ENCODE measurements around the gene LDLR.
A peak's percentile ranks its signal among the peaks of the same experiment; 100 is the strongest.

LDLR gene

DNA sequence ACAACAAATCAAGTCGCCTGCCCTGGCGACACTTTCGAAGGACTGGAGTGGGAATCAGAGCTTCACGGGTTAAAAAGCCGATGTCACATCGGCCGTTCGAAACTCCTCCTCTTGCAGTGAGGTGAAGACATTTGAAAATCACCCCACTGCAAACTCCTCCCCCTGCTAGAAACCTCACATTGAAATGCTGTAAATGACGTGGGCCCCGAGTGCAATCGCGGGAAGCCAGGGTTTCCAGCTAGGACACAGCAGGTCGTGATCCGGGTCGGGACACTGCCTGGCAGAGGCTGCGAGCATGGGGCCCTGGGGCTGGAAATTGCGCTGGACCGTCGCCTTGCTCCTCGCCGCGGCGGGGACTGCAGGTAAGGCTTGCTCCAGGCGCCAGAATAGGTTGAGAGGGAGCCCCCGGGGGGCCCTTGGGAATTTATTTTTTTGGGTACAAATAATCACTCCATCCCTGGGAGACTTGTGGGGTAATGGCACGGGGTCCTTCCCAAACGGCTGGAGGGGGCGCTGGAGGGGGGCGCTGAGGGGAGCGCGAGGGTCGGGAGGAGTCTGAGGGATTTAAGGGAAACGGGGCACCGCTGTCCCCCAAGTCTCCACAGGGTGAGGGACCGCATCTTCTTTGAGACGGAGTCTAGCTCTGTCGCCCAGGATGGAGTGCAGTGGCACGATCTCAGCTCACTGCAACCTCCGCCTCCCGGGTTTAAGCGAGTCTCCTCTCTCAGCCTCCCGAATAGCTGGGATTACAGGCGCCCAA is at the start of gene LDLR:
Gene LDLR, plus strand, starts transcription at position 210 of the 760 bp plus-strand sequence. Its CDS starts 86 bp downstream, at position 296.
- DNase-seq (ENCODE audit: low read depth): peak; percentile 96
- TF ChIP-seq, protein P1, sequence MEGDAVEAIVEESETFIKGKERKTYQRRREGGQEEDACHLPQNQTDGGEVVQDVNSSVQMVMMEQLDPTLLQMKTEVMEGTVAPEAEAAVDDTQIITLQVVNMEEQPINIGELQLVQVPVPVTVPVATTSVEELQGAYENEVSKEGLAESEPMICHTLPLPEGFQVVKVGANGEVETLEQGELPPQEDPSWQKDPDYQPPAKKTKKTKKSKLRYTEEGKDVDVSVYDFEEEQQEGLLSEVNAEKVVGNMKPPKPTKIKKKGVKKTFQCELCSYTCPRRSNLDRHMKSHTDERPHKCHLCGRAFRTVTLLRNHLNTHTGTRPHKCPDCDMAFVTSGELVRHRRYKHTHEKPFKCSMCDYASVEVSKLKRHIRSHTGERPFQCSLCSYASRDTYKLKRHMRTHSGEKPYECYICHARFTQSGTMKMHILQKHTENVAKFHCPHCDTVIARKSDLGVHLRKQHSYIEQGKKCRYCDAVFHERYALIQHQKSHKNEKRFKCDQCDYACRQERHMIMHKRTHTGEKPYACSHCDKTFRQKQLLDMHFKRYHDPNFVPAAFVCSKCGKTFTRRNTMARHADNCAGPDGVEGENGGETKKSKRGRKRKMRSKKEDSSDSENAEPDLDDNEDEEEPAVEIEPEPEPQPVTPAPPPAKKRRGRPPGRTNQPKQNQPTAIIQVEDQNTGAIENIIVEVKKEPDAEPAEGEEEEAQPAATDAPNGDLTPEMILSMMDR (IDR thresholded peaks at IDR 0.05; ENCODE audit: insufficient read depth, low read depth, low read length, missing control alignments): no peak
- H3K4me3 ChIP-seq (ENCODE audit: low read length): peak within 1 kb of the TSS; percentile 93

DNA sequence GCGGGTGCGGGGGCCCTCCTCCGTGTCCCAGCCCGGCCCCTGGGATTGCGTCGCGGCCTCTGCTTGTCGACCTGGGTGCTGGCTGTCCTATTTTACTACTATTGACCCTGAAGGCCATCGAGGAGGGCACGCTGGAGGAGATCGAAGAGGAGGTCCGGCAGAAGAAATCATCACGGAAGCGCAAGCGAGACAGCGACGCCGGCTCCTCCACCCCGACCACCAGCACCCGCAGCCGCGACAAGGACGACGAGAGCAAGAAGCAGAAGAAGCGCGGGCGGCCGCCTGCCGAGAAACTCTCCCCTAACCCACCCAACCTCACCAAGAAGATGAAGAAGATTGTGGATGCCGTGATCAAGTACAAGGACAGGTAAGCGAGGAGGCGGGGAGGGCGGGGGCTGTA is 48.1 kb upstream of the LDLR start:
- no peak for DNase-seq (ENCODE audit: low read depth)
- TF ChIP-seq, protein P1 (IDR thresholded peaks at IDR 0.05; ENCODE audit: insufficient read depth, low read depth, low read length, missing control alignments): no peak
- H3K4me3 ChIP-seq (ENCODE audit: low read length): no peak overlapping the region

DNA sequence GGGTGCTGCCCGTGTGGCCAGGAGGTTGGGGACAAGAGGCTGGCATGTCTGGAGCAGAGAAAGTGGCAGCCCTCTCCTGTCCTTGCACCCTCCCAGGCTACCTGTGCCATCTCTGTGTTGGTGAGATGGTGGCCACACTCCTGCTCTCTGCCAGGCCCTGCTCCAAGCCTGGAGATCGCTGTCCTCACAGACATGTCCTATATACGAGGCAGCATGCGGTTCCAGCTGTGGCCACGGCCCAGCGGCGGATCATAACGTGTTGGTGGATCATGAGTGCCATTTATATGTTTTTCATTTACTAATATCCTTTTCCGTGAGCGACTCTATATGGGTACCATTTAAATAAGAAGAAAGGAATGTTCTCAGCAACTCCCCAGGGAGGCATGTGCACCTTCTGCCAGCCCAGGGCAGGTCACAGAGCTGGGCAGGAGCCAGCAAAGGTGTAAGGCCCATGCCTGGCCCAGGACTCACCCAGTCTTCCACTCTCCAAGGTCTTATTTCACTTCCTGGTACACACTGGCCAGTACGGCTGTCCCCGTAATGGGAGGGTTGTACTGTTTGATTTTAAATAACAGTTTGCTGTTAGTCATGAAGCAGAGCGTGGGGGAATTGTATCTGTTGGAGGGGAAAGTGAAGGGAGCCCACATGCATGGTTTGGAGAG is 47.2 kb upstream of the LDLR start:
- peak; percentile 10 for DNase-seq (ENCODE audit: low read depth)
- H3K4me3 ChIP-seq (ENCODE audit: low read length): no peak overlapping the region
- TF ChIP-seq, protein P1 (IDR thresholded peaks at IDR 0.05; ENCODE audit: insufficient read depth, low read depth, low read length, missing control alignments): no peak

DNA sequence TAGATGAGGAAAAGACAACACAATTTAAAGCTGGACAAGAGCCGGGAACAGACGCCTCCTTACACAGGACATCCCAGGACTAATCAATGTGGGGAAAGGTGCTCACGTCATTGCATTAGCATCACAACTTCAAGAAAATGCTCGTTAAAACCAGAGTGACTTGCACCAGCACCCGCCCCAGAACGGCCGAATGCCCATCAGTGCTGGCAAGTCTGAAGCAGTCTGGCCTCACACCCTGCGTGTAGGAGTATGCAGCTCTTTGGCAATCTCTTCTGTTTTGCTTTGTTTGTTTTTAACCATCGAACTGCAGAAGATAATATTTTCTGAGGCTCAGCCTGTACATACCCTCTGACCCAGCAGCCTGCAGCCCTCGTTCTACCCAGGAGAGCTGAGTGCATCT is 44.8 kb upstream of the LDLR start:
- H3K4me3 ChIP-seq (ENCODE audit: low read length): no peak overlapping the region
- TF ChIP-seq, protein P1 (IDR thresholded peaks at IDR 0.05; ENCODE audit: insufficient read depth, low read depth, low read length, missing control alignments): no peak
- DNase-seq (ENCODE audit: low read depth): no peak

DNA sequence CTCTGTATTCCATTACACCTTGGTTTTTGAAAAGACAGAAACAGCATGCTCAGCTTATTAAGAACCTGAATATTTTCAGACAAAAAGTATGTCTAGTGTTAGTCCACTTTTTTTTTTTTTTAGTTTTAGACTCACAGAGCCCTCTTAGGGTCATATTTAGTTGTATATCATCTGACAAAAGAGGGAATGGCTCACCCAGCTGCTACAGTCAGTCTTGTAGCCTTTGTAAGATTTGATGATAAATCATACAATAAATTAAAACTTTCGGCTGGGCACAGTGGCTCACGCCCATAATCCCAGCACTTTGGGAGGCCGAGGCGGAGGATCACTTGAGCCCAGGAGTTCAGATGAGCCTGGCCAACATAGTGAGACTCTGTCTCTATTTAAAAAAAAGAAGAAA is 43.7 kb upstream of the LDLR start:
- no peak for DNase-seq (ENCODE audit: low read depth)
- TF ChIP-seq, protein P1 (IDR thresholded peaks at IDR 0.05; ENCODE audit: insufficient read depth, low read depth, low read length, missing control alignments): no peak
- H3K4me3 ChIP-seq (ENCODE audit: low read length): no peak overlapping the region

DNA sequence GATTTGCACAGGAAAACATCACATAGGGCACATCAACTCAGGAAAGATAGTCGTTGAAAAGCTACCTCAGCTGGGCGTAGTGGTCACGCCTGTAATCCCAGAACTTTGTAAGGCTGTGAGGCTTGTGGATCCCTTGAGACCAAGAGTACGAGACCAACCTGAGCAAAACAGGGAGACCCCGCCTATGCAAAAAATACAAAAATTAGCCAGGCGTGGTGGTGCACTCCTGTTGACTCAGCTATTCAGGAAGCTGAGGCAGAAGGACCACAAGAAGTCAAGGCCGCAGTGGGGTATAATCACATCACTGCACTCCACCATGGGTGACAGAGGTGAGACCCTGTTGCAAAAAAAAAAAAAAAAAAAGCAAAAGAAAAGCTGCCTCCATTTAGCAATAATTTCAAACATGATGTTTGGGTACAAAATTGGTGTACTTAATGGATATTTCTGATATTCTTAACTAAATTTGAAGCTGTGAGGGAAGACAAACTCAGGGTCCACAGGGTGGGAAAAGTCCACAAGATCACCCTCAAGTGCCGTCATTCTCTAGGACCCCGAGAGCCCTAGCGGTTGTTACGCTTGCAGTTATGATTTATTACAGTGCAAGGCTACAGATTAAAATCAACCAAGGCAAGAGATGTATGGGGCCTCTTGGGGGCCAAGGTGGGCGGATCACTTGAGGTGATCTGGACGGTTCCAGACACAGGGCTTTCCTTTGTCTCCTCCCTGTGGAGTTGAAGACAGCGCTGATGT is 42.5 kb upstream of the LDLR start:
- no peak overlapping the region for H3K4me3 ChIP-seq (ENCODE audit: low read length)
- no peak for DNase-seq (ENCODE audit: low read depth)
- TF ChIP-seq, protein P1 (IDR thresholded peaks at IDR 0.05; ENCODE audit: insufficient read depth, low read depth, low read length, missing control alignments): no peak

Measured in epithelial cell of esophagus (primary cell).